Stimulated activated effector memory CD8-positive, alpha-beta T cell treated with anti-CD3 and anti-CD28 coated beads, Interleukin-12 subunit alpha, Interleukin-12 subunit beta, amount 100 ng/mL, for 72 hours (primary cell): ENCODE data around the gene CACNG1.
"Not testable (repeated sequence)": the region's sequence is repeated elsewhere in the genome, so short reads cannot be mapped to it uniquely, and the experiment has no call there.

ENCODE experiments used
- ATAC-seq: fragments of 150-1000 bp; cut with Tn5 transposase; 2 replicates; pipeline ENCODE4 v1.10.0; 2021
- DNase-seq, 2 donors: peaks; one replicate each; pipeline ENCODE4 v3.0.0; 2021 to 2022; ENCODE audit warnings: low spot score in 2 of 2
- H3K27ac Mint-ChIP-seq: one replicate; pipeline ENCODE4 v1.8.0; 2022; ENCODE audit warnings: mild to moderate bottlenecking, mixed read lengths
- H3K36me3 Mint-ChIP-seq: one replicate; pipeline ENCODE4 v1.8.0; 2022; ENCODE audit warnings: mild to moderate bottlenecking, mixed read lengths
- H3K4me1 Mint-ChIP-seq: one replicate; pipeline ENCODE4 v1.8.0; 2022; ENCODE audit warnings: mixed read lengths
- H3K4me3 Mint-ChIP-seq: one replicate; pipeline ENCODE4 v1.8.0; 2022; ENCODE audit warnings: mild to moderate bottlenecking, mixed read lengths
- H3K9me3 Mint-ChIP-seq: one replicate; pipeline ENCODE4 v1.8.0; 2022; ENCODE audit warnings: mixed read lengths

CACNG1 gene

DNA sequence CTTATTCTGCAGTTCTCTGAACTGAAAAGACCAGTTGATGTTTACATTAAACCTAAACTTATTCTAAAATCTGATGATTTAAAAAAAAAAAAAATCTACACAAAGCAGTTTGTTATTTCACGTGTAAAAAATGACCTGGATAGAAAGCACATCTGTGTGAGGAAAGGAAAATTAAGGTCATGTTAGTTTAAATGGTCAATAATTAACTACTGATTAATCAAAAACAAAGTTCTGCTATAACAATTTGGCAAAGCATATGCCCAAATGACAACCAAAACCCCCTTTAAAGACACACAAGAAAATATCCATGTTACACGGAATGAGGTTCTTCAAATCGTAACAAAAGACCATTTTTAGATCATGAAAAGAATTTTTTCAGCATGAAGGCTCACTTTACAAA is 30.4 kb downstream of the CACNG1 start:
- Mint-ChIP-seq H3K4me3 (no peak overlapping the region), H3K4me1 (no peaks in the 10 kb centered on the region), H3K36me3 (peaks cover 76% of the 10 kb centered on the region), H3K9me3 (no peaks in the 10 kb centered on the region), H3K27ac (no peak overlapping the region)
- no peak for DNase-seq
- no peak for ATAC-seq

DNA sequence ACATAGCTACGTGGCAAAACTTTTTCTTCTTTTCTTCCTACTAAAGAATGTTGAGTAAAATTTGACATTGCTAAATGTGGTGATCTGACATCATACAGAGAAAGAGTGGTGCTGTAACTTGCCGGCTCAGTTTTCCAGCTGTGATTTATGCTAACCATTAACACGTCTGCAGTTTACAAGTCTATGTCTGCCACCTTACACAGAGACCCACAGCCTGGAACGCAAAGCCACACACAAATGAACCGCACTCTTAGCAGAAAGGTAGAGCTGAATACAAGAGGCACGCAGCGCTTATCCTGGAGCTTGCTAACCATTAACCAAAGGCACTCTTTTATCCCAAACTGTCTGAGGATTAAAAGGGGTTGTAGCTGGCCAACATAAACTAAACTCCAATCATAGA is 31.9 kb downstream of the CACNG1 start:
- Mint-ChIP-seq H3K27ac (no peak overlapping the region), H3K4me3 (no peak overlapping the region), H3K9me3 (no peaks in the 10 kb centered on the region), H3K4me1 (peaks cover 13% of the 10 kb centered on the region), H3K36me3 (peaks cover 84% of the 10 kb centered on the region)
- peak in 1 of 2 donors; percentile 30 for DNase-seq
- no peak for ATAC-seq

DNA sequence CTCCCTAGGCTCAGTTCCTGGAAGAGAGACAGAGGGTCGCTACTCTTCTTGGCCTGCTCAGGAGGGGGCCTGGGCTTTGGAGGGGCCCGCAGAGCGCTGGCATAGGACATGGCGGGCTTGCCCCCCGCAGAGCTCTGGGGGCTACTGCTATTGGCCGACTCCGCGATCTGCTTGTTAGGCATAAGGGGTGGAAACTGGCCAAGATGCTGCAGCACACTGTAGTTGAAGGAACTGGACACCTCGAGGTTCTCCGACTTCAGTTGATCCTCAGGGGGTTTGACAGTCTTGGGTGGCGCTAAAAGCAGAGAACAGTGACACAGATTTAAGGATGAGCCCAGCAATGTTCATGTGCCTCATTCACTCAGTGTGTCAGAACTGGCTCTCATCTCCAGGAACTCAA is 33.9 kb downstream of the CACNG1 start:
- Mint-ChIP-seq H3K4me1 (peaks cover 23% of the 10 kb centered on the region), H3K4me3 (no peak overlapping the region), H3K36me3 (peaks cover 73% of the 10 kb centered on the region), H3K9me3 (no peaks in the 10 kb centered on the region), H3K27ac (no peak overlapping the region)
- ATAC-seq (no peak), DNase-seq (no peak)

DNA sequence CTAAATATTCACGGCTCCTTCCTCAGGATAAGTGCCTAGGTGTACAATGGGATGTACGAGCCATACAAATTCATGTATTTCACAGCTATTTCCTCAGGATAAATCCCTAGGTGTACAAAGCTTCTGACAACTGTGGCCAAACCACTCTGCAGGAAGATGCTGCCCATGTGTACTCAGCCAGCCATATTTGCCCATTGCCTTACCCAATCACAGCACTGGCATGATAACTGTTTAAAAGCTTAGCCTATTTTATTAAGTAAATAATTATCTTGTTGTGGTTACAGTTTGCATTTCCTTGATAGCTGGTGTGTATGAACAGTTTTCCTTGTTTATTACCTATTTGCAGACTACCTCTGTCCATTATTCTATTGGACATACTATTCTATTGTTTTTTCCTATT is 35.1 kb downstream of the CACNG1 start:
- Mint-ChIP-seq H3K27ac (no peak overlapping the region), H3K4me3 (no peak overlapping the region), H3K36me3 (peaks cover 77% of the 10 kb centered on the region), H3K9me3 (no peaks in the 10 kb centered on the region), H3K4me1 (peaks cover 30% of the 10 kb centered on the region)
- ATAC-seq (no peak), DNase-seq (no peak)

DNA sequence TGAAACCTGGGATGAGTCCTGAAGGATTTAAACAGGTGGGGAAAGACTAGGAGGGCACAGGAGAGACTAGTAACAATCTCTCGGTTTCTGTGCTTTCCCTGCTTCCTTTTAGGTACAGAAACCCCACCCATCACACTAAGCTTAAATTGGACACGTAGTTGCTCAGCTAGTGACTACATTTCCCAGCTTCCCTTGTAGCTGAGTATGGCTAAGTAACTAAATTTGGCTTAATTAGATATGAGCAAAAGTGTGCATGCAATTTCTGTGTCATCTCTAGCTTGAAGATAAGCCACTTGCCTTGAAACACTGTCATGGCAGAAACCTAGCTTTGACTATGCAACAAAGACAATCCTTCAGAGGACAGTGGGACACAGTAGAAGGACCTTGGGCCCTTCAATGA is 36.5 kb downstream of the CACNG1 start:
- peaks cover 78% of the 10 kb centered on the region for H3K36me3 Mint-ChIP-seq
- H3K9me3 Mint-ChIP-seq: no peaks in the 10 kb centered on the region
- peak overlapping the region; percentile 24 for H3K27ac Mint-ChIP-seq
- no peak overlapping the region for H3K4me3 Mint-ChIP-seq
- ATAC-seq (peak; percentile 77), DNase-seq (no peak)
- H3K4me1 Mint-ChIP-seq: peaks cover 30% of the 10 kb centered on the region

DNA sequence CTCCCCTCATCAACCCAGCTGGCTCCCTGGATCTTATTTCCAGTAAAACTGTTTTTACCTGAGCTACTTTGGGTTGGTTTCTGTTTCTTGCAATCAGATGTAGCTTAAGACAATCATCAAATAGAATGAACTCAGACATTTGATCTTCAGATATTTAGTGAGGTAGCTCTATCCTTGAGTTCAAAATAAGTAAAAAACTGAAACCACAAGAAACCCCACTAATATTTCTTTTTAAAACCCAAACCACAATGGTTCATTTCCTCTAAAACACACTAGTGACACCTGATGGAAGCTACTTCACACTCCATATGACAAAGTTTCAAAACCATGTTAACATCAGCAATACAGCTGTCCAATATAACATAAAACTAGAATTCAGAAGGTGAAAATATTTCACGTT is 37.8 kb downstream of the CACNG1 start:
- H3K36me3 Mint-ChIP-seq: peaks cover 80% of the 10 kb centered on the region

DNA sequence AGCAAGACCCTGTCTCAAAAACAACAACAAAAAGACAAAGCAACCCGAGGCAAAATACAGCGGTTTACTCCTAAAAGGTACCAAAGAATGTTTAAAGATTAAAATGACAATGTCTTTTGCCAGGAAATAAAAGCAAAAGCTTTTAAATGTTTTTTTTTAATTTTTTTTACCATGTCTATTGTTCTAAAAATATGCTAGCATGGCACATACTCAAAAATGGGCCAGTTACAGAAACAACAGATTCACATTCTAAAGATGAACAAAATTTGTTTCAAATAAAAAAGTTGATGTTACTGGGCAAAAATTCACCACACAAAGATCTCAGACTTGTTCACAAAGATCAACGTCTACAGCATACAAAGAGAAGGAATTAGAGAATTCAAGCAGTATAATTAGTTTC is 41.1 kb downstream of the CACNG1 start:
- no peak for ATAC-seq
- Mint-ChIP-seq H3K9me3 (no peaks in the 10 kb centered on the region), H3K36me3 (peaks cover 57% of the 10 kb centered on the region), H3K27ac (no peak overlapping the region), H3K4me1 (peaks cover 35% of the 10 kb centered on the region), H3K4me3 (no peak overlapping the region)
- no peak for DNase-seq

More for the DNA sequence above, 37.8 kb downstream of the CACNG1 start:
- no peak for DNase-seq
- peaks cover 30% of the 10 kb centered on the region for H3K4me1 Mint-ChIP-seq
- peak; percentile 50 for ATAC-seq
- H3K9me3 Mint-ChIP-seq: no peaks in the 10 kb centered on the region
- H3K27ac Mint-ChIP-seq: peak overlapping the region; percentile 24
- H3K4me3 Mint-ChIP-seq: no peak overlapping the region

DNA sequence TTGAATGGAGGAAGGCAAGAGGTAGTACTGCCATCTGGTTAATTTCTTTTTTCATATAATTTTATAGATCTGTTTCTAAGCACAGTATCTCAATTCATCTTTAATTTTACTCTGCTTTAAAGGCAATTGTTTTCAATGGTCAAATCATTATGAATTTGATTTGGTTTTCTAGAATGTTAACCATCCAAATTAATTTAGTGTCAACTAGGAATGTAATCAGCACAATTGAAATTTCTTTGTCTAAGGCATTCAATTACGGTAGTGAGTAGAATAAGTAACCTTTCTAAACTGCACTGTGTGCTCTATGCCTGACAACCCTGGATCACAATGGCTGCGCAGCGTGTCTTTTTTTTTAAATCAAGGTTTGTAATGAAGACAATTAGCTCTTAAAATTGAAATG is 44.3 kb downstream of the CACNG1 start:
- ATAC-seq (no peak), DNase-seq (no peak)
- Mint-ChIP-seq H3K4me3 (no peak overlapping the region), H3K36me3 (peaks cover 66% of the 10 kb centered on the region), H3K4me1 (peaks cover 30% of the 10 kb centered on the region), H3K27ac (no peak overlapping the region), H3K9me3 (no peaks in the 10 kb centered on the region)

DNA sequence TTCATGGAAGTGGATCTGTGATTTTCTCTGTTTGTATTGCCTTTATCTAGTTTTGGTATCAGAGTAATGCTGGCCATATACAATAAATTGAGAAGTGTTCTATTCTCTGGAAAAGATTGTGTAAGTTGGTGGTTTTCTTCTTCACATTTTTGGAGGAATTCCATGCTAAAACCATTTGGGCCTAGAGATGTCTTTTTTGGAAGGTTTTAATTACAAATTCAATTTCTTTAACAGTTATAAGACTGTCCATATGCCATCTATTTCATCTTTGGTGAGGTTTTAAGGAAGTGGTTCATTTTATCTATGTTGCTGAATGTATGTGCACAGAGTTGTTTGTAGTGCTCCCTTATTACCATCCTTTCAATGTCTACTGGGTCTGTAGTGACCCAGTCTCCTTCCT is 46.0 kb downstream of the CACNG1 start:
- DNase-seq (no peak), ATAC-seq (no peak)
- H3K9me3 Mint-ChIP-seq: no peaks in the 10 kb centered on the region
- no peak overlapping the region for H3K27ac Mint-ChIP-seq
- peaks cover 62% of the 10 kb centered on the region for H3K36me3 Mint-ChIP-seq
- no peak overlapping the region for H3K4me3 Mint-ChIP-seq
- H3K4me1 Mint-ChIP-seq: peaks cover 39% of the 10 kb centered on the region

DNA sequence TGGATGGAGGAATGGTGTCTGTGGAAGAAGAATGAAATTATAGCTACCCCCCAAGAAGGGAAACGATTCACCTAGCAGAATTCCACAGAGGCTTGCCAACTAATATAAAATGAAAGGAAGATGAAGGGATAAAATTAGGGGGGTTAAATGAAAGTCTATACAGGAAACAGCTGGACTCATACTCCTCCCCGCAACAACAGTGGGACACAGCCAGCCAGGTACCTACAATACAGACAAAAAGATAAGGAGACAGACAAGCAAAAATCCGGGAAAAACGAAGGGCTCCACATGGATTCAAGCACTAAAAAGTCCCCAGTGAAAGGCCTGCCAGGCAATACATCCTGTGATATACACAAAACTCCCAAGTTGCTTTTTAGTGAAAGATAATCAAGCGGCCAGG is 47.9 kb downstream of the CACNG1 start:
- ATAC-seq (no peak), DNase-seq (no peak)
- Mint-ChIP-seq H3K4me3 (no peak overlapping the region), H3K27ac (peak overlapping the region; percentile 23), H3K4me1 (peaks cover 55% of the 10 kb centered on the region), H3K36me3 (peaks cover 48% of the 10 kb centered on the region), H3K9me3 (no peaks in the 10 kb centered on the region)

DNA sequence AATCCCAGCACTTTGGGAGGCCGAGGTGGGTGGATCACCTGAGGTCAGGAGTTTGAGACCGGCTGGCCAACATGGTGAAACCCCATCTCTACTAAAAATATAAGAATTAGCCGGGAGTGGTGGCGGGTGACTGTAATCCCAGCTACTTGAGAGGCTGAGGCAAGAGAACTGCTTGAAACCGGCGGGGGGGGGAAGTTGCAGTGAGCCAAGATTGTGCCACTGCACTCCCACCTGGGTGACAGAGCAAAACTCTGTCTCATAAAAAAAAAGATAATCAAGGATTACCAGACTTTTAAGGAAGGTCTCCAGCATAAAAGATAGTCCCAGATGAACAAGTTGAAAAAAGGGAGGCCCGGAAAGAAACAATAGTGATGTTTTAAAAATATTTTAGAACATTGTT is 48.4 kb downstream of the CACNG1 start:
- not testable (repeated sequence) for ATAC-seq, DNase-seq, H3K9me3 Mint-ChIP-seq, H3K4me3 Mint-ChIP-seq
- Mint-ChIP-seq H3K36me3 (peaks cover 47% of the 10 kb centered on the region), H3K4me1 (peaks cover 55% of the 10 kb centered on the region), H3K27ac (peak overlapping the region; percentile 23)

DNA sequence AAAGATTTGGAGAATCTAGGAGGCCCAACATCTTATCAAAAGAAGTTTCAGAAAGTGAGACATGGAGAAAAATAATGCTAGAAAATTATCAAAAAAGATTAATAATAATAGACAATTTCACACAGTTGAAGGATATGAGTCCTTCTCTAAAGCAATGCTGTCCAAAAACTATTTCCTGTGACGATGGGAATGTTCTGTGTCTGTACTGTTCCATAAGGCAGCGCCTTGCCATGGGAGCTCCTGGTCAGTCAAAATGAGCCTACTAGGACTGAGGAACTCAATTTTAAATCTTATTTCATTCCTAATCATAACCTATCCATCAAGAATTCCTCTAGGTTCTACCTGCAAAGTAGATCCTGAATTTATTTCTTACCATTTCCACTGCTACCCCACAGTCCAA is 49.0 kb downstream of the CACNG1 start:
- no peak for ATAC-seq
- Mint-ChIP-seq H3K36me3 (peaks cover 47% of the 10 kb centered on the region), H3K4me1 (peaks cover 55% of the 10 kb centered on the region), H3K9me3 (no peaks in the 10 kb centered on the region), H3K4me3 (no peak overlapping the region), H3K27ac (no peak overlapping the region)
- DNase-seq: no peak

DNA sequence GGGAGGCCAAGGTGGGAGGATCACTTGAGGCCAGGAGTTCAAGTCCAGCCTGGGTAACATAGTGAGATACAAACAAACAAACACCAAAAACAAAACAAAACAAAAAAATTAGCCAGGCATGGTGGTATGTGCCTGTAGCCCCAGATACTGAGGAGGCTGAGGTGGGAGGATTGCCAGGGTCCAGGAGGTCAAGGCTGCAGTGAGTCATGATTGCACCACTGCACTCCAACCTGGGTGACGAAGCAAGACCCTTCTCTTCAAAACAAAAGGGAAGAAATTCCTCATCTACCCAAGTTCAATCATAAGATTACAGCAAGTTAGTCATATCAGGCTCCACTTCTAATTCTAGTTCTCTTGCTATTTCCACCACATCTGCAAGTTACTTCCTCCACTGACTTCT is 50.9 kb downstream of the CACNG1 start:
- DNase-seq, H3K4me3 Mint-ChIP-seq, H3K9me3 Mint-ChIP-seq, H3K27ac Mint-ChIP-seq: not testable (repeated sequence)
- H3K4me1 Mint-ChIP-seq: peaks cover 54% of the 10 kb centered on the region
- peak; percentile 67 for ATAC-seq
- peaks cover 53% of the 10 kb centered on the region for H3K36me3 Mint-ChIP-seq

DNA sequence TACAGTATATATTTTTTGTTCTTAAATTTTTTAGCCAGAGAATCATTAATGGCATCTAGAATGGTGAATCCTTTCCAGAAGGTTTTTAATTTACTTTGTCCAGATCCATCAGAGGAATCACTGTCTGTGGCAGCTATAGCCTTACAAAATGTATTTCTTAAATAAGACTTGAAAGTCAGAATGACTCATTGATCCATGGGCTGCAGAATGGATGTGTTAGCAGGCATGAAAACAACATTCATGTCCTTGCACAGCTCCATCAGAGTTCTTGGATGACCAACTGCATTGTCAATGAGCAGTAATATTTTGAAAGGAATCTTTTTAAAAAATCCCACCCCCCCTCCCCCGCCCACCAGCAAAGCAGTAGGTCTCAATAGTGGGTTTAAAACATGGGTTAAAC is 51.4 kb downstream of the CACNG1 start:
- Mint-ChIP-seq H3K36me3 (peaks cover 53% of the 10 kb centered on the region), H3K9me3 (no peaks in the 10 kb centered on the region), H3K4me1 (peaks cover 54% of the 10 kb centered on the region), H3K27ac (no peak overlapping the region), H3K4me3 (no peak overlapping the region)
- ATAC-seq (no peak), DNase-seq (no peak)

DNA sequence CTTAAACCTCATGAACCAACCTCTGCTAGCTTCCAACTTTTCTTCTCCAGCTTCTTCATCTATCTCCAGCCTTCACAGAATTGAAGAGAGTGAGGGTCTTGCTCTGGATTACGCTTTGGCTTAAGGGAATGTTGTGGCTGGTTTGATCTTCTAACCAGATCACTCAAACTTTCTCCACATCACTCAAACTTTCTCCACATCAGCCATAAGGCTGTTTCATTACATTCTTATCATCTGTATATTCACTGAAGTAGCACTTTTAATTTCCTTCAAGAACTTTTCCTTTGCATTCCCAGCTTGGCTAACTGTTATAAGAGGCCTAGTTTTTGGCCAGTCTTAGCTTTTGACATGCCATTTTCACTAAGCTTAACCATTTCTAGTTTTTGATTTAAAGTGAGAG is 52.3 kb downstream of the CACNG1 start:
- DNase-seq (no peak), ATAC-seq (no peak)
- no peak overlapping the region for H3K4me3 Mint-ChIP-seq
- H3K27ac Mint-ChIP-seq: peak overlapping the region; percentile 26
- peaks cover 58% of the 10 kb centered on the region for H3K36me3 Mint-ChIP-seq
- H3K4me1 Mint-ChIP-seq: peaks cover 60% of the 10 kb centered on the region
- H3K9me3 Mint-ChIP-seq: no peaks in the 10 kb centered on the region

DNA sequence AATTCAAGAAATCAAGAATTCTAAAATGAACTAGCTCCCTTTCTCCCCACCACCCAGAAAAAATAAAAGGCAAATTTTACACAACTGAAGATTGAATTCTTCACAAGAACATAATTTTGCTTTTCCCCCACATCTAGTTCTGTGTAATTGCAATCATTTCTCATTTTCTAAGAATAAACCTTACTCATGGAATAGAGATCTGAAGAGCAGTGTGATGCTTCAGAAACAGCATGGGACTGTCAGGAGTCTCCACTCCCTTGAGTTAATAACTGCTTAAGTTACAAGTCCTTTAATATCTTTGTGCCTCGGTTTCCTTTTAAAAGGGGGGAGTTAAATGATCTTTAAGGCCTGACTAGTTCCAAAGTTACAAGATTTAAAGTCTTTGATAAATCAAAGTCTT is 53.7 kb downstream of the CACNG1 start:
- no peak for ATAC-seq
- Mint-ChIP-seq H3K4me3 (no peak overlapping the region), H3K27ac (no peak overlapping the region), H3K4me1 (peaks cover 64% of the 10 kb centered on the region), H3K36me3 (peaks cover 63% of the 10 kb centered on the region), H3K9me3 (no peaks in the 10 kb centered on the region)
- DNase-seq: no peak

DNA sequence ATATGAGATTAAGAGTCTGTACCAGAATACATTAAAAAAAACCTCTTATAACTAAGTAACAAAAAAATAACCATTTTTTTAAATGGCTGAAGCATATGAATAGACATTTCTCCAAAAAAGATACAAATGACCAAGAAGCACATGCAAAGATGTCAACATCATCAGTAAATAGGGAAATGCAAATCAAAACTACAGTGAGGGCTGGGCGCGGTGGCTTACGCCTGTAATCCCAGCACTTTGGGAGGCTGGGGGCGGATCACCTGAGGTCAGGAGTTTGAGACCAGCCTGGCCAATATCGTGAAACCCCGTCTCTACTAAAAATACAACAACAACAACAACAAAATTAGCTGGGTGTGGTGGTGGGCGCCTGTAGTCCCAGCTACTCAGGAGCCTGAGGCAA is 60.3 kb downstream of the CACNG1 start:
- not testable (repeated sequence) for DNase-seq, H3K4me3 Mint-ChIP-seq, H3K27ac Mint-ChIP-seq, H3K9me3 Mint-ChIP-seq, ATAC-seq
- H3K4me1 Mint-ChIP-seq: peaks cover 46% of the 10 kb centered on the region
- H3K36me3 Mint-ChIP-seq: peaks cover 95% of the 10 kb centered on the region
